Activated CD8-positive, alpha-beta memory T cell treated with anti-CD3 and anti-CD28 coated beads, Interleukin-2, amount 50 U/mL, for 1 hour (primary cell): ENCODE data around the gene MAP4K3.
A peak's percentile ranks its signal among the peaks of the same experiment; 100 is the strongest.

ENCODE experiments used
- DNase-seq: peaks from one replicate; pipeline ENCODE4 v3.0.0-alpha.2; 2020; ENCODE audit errors: extremely low read depth

Gene MAP4K3

GRCh38 chr2:39436592-39437521 lies at the start of gene MAP4K3:
TSS of gene MAP4K3 (minus strand) at chr2:39437285. CDS start at chr2:39436987, 298 bp downstream.
- DNase-seq: peak; percentile 27

- no peak for DNase-seq
Observed at GRCh38 chr2:39486071-39486470, 49.0 kb upstream of the MAP4K3 start.

- no peak for DNase-seq
Observed at GRCh38 chr2:39484620-39485495, 47.8 kb upstream of the MAP4K3 start.

GRCh38 chr2:39484206-39484605 lies 47.1 kb upstream of the MAP4K3 start:
- no peak for DNase-seq

- no peak for DNase-seq
Observed at GRCh38 chr2:39483534-39483933, 46.4 kb upstream of the MAP4K3 start.

GRCh38 chr2:39481611-39482010 lies 44.5 kb upstream of the MAP4K3 start:
- DNase-seq: no peak

GRCh38 chr2:39479696-39480095 lies 42.6 kb upstream of the MAP4K3 start:
- DNase-seq: no peak

- DNase-seq: no peak
Observed at GRCh38 chr2:39479053-39479670, 42.1 kb upstream of the MAP4K3 start.

GRCh38 chr2:39476524-39476923 lies 39.4 kb upstream of the MAP4K3 start:
- DNase-seq: no peak

- no peak for DNase-seq
Observed at GRCh38 chr2:39475006-39475405, 37.9 kb upstream of the MAP4K3 start.

- no peak for DNase-seq
Observed at GRCh38 chr2:39470580-39470979, 33.5 kb upstream of the MAP4K3 start.

- no peak for DNase-seq
Observed at GRCh38 chr2:39469807-39470206, 32.7 kb upstream of the MAP4K3 start.

- no peak for DNase-seq
Observed at GRCh38 chr2:39468579-39469451, 31.7 kb upstream of the MAP4K3 start.

- DNase-seq: no peak
Observed at GRCh38 chr2:39466311-39466710, 29.2 kb upstream of the MAP4K3 start.

- no peak for DNase-seq
Observed at GRCh38 chr2:39464864-39465263, 27.8 kb upstream of the MAP4K3 start.

GRCh38 chr2:39455826-39456225 lies 18.7 kb upstream of the MAP4K3 start:
- no peak for DNase-seq

- DNase-seq: no peak
Observed at GRCh38 chr2:39452396-39452795, 15.3 kb upstream of the MAP4K3 start.

- no peak for DNase-seq
Observed at GRCh38 chr2:39451954-39452353, 14.9 kb upstream of the MAP4K3 start.

GRCh38 chr2:39448169-39448502 lies 11.1 kb upstream of the MAP4K3 start:
- DNase-seq: no peak

GRCh38 chr2:39447266-39448168 lies 10.4 kb upstream of the MAP4K3 start:
- no peak for DNase-seq
